A549 (cell line): ENCODE measurements around the gene ADPGK. TPM values are rescaled to one million over a fixed set of nuclear protein-coding genes. Genes with fewer than 3 reads are reported as not detected.

Experiments used
- ATAC-seq, 2 experiments: fragments of 200-7000 bp in 1 of 2; fragments of >200 bp in 1 of 2; cut with Nextera tagmentation in 1 of 2; cut with Tn5 transposase in 1 of 2; 3 replicates each; pipeline versions ENCODE4 v1.8.0 to v1.9.1; 2018 to 2020; ENCODE audit warnings: mild to moderate bottlenecking in 1 of 2, moderate library complexity in 1 of 2
- CTCF ChIA-PET: fragments of 300-600 bp; sonication (Branson Sonifier 250); formaldehyde crosslinking; extraction: SDS; loops from one replicate; lab custom pipeline; 2021; ENCODE audit warnings: antibody characterized with exemption, inconsistent platforms; lab: Yijun Ruan, JAX
- POLR2A ChIA-PET: fragments of 350-600 bp; formaldehyde crosslinking; extraction: SDS; loops from one replicate; lab custom pipeline; 2021; ENCODE audit warnings: antibody characterized with exemption, inconsistent platforms; lab: Yijun Ruan, JAX
- DNase-seq, 2 experiments: peaks; one replicate each; pipeline versions ENCODE4 v3.0.0 to v3.0.0-alpha.2; 2011 to 2016; ENCODE audit warnings: low read depth in 1 of 2, low spot score in 1 of 2
- FAIRE-seq: peaks from 2 replicates; lab custom pipeline; 2011; peaks lifted over from hg19 to GRCh38; lab: Jason Lieb, UNC
- H3K27ac ChIP-seq, 2 experiments: fragments of >200 bp; sonication (Bioruptor Twin); formaldehyde crosslinking; 3 replicates each; pipeline ENCODE4 v1.5.1; 2016 to 2017
- H3K4me1 ChIP-seq: fragments of >200 bp; sonication (Bioruptor Twin); formaldehyde crosslinking; 3 replicates; pipeline ENCODE4 v1.6.1; 2016
- H3K4me2 ChIP-seq: fragments of >200 bp; sonication (Bioruptor Twin); formaldehyde crosslinking; 3 replicates; pipeline ENCODE4 v1.6.1; 2016
- H3K4me3 ChIP-seq: fragments of >200 bp; sonication (Bioruptor Twin); formaldehyde crosslinking; 3 replicates; pipeline ENCODE4 v1.5.1; 2016
- H3K9me3 ChIP-seq: fragments of >200 bp; sonication (Bioruptor Twin); formaldehyde crosslinking; 3 replicates; pipeline ENCODE4 v1.6.1; 2016
- ATOH8 ChIP-seq: fragments of 250-450 bp; sonication (Bioruptor Pico); IDR thresholded peaks from 2 replicates; pipeline ENCODE4 v1.5.0; 2020; ENCODE audit warnings: low read depth, mild to moderate bottlenecking, moderate library complexity
- CEBPB ChIP-seq, 2 experiments: fragments of >200 bp in 1 of 2; sonication (Bioruptor Twin) in 1 of 2; formaldehyde crosslinking in 1 of 2; IDR thresholded peaks; 2 replicates each; pipeline ENCODE4 v1.6.1; 2012 to 2016
- CTCF ChIP-seq: fragments of >200 bp; sonication (Bioruptor Twin); formaldehyde crosslinking; IDR thresholded peaks from 3 replicates; pipeline ENCODE4 v1.5.1; 2016
- ELK1 ChIP-seq: fragments of 150-350 bp; IDR thresholded peaks from 2 replicates; pipeline ENCODE4 v1.6.1; 2014; ENCODE audit warnings: low read depth, mild to moderate bottlenecking, low read length
- FOSL2 ChIP-seq, 2 experiments: fragments of 450-650 bp in 1 of 2; fragments of >200 bp in 1 of 2; sonication (Bioruptor Twin) in 1 of 2; formaldehyde crosslinking; IDR thresholded peaks; 2 replicates each; pipeline versions ENCODE4 v1.5.0 to v1.6.1; 2016 to 2020; ENCODE audit warnings: mild to moderate bottlenecking in 1 of 2, moderate library complexity in 1 of 2
- HDAC2 ChIP-seq: fragments of 200-600 bp; sonication (generic); IDR thresholded peaks from 2 replicates; pipeline ENCODE4 v1.6.1; 2016
- HES2 ChIP-seq: fragments of >200 bp; sonication (Bioruptor Twin); formaldehyde crosslinking; IDR thresholded peaks from 2 replicates; pipeline ENCODE4 v1.6.1; 2016
- HEYL ChIP-seq: fragments of 250-450 bp; sonication (Bioruptor Pico); IDR thresholded peaks from 2 replicates; pipeline ENCODE4 v1.8.0; 2021; ENCODE audit warnings: mild to moderate bottlenecking, moderate library complexity
- HOXA7 ChIP-seq: fragments of 250-450 bp; sonication (Bioruptor Pico); IDR thresholded peaks from 2 replicates; pipeline ENCODE4 v1.5.0; 2020; ENCODE audit warnings: mild to moderate bottlenecking, moderate library complexity
- JUN ChIP-seq, 2 experiments: fragments of >200 bp; sonication (Bioruptor Twin); formaldehyde crosslinking; IDR thresholded peaks; 2 replicates in 1 of 2; 3 replicates in 1 of 2; pipeline ENCODE4 v1.6.1; 2016 to 2017
- JUNB ChIP-seq: fragments of >200 bp; sonication (Bioruptor Twin); formaldehyde crosslinking; IDR thresholded peaks from 2 replicates; pipeline ENCODE4 v1.6.1; 2016
- KDM1A ChIP-seq: fragments of 200-600 bp; sonication (generic); IDR thresholded peaks from 2 replicates; pipeline ENCODE4 v1.6.1; 2016; ENCODE audit warnings: low read depth, mild to moderate bottlenecking
- MAZ ChIP-seq: fragments of 150-350 bp; IDR thresholded peaks from 2 replicates; pipeline ENCODE4 v1.6.1; 2014; ENCODE audit warnings: antibody characterized with exemption, low read depth, low read length, borderline replicate concordance
- MYC ChIP-seq: IDR thresholded peaks from 2 replicates; pipeline ENCODE4 v1.6.1; 2012; ENCODE audit warnings: mild to moderate bottlenecking, inconsistent platforms, low read length, improper control_type of control experiment, borderline replicate concordance
- NFE2L2 ChIP-seq: fragments of 150-350 bp; conservative IDR thresholded peaks from 2 replicates; pipeline ENCODE4 v1.6.1; 2014; ENCODE audit warnings: low read length
- PBX3 ChIP-seq: IDR thresholded peaks from 2 replicates; pipeline ENCODE4 v1.6.1; 2012
- RCOR1 ChIP-seq: fragments of 150-350 bp; IDR thresholded peaks from 2 replicates; pipeline ENCODE4 v1.6.1; 2014; ENCODE audit warnings: antibody characterized with exemption, low read length, low read depth
- REST ChIP-seq: fragments of 200-600 bp; sonication (generic); IDR thresholded peaks from 2 replicates; pipeline ENCODE4 v1.6.1; 2016; ENCODE audit warnings: antibody characterized with exemption, mild to moderate bottlenecking, moderate library complexity
- SREBF2 ChIP-seq: fragments of 450-650 bp; IDR thresholded peaks from 2 replicates; pipeline ENCODE4 v1.6.1; 2014; ENCODE audit warnings: mild to moderate bottlenecking, moderate library complexity
- TFCP2L1 ChIP-seq: fragments of 250-450 bp; sonication (Bioruptor Pico); IDR thresholded peaks from 2 replicates; pipeline ENCODE4 v1.5.0; 2021; ENCODE audit warnings: mild to moderate bottlenecking
- ZSCAN20 ChIP-seq: fragments of 250-450 bp; sonication (Bioruptor Pico); IDR thresholded peaks from 2 replicates; pipeline ENCODE4 v1.8.0; 2022; ENCODE audit warnings: mild to moderate bottlenecking, moderate library complexity
- WGBS: methylation state at CpG from one replicate; pipeline ENCODE4 v1.1.6; 2017; ENCODE audit errors: missing lambda C conversion rate; 5-methylcytosine and 5-hydroxymethylcytosine counted together
- polyA plus RNA-seq, 4 experiments: library from polyadenylated mRNA; depleted of rRNA in 3 of 4; stranded (reverse); fragments of >200 nt; fragmentation: RNase III in 1 of 4; extraction: RNeasy Plus Mini Kit Qiagen cat#74134 plus additional on column Dnase treatment in 1 of 4; gene quantifications; 2 replicates in 3 of 4; 3 replicates in 1 of 4; pipeline ENCODE4 v1.2.3, GENCODE V29; 2011 to 2017

The ADPGK gene
- polyA plus RNA-seq, 2 of the 4 experiments (the other 2 are of a cell fraction), result 56.6 to 98.3 TPM

- TF ChIP-seq FOSL2 (IDR thresholded peaks at IDR 0.05) (no peak), FOSL2 (CRISPR knock-in tag; IDR thresholded peaks at IDR 0.05) (no peak), HDAC2 (no peak), MYC (no peak)
Measured at GRCh38 chr15:72766780-72767179, 16.8 kb downstream of the ADPGK start (continued).

- Histone ChIP-seq H3K4me1 (no peaks in the 10 kb centered on the region), H3K4me2 (no peak overlapping the region), H3K27ac (no peak overlapping the region), H3K9me3 (peaks cover 25% of the 10 kb centered on the region)
- ChIA-PET POLR2A (no interaction called here), CTCF (interaction anchor here (1.0 to 3.2 kb wide), 2 partner anchors 43 to 508 kb away, joined by 3 to 12 read pairs; no protein-coding TSS in a partner anchor)
- no peak for FAIRE-seq
- no peak for ATAC-seq
- WGBS, result 97% methylated on average over 2 of the region's 2 CpGs
- no peak for DNase-seq
- TF ChIP-seq HOXA7 (CRISPR knock-in tag) (no peak), CEBPB (IDR thresholded peaks at IDR 0.05) (no peak), MYC (no peak), HES2 (no peak), REST (no peak), MAZ (no peak), PBX3 (no peak), NFE2L2 (no peak), ELK1 (no peak), CTCF (no peak), JUN (IDR thresholded peaks at IDR 0.05) (no peak), ZSCAN20 (no peak), JUNB (no peak)
- TF ChIP-seq, all 56 proteins: peak for 0
- H3K4me3 ChIP-seq, result no peak overlapping the region
Measured at GRCh38 chr15:72766025-72766424, 17.5 kb downstream of the ADPGK start.

- CTCF ChIA-PET, result interaction anchor here (0.6 to 3.2 kb wide), 4 partner anchors 8 to 317 kb away, joined by 3 to 12 read pairs (median 6); no protein-coding TSS in a partner anchor
- Histone ChIP-seq H3K4me3 (no peak overlapping the region), H3K9me3 (peaks cover 25% of the 10 kb centered on the region), H3K27ac (no peak overlapping the region), H3K4me2 (no peak overlapping the region), H3K4me1 (no peaks in the 10 kb centered on the region)
- TF ChIP-seq NFE2L2, result no peak
- no peak for TF ChIP-seq ATOH8
- TF ChIP-seq FOSL2 (IDR thresholded peaks at IDR 0.05), result no peak
- no peak for TF ChIP-seq FOSL2 (CRISPR knock-in tag; IDR thresholded peaks at IDR 0.05)
- TF ChIP-seq TFCP2L1 (CRISPR knock-in tag), result no peak
- no peak for TF ChIP-seq JUN (IDR thresholded peaks at IDR 0.05)
- no peak for TF ChIP-seq HEYL (CRISPR knock-in tag)
- TF ChIP-seq KDM1A, result no peak
- no peak for TF ChIP-seq SREBF2
- TF ChIP-seq HOXA7 (CRISPR knock-in tag), result no peak
- TF ChIP-seq HES2, result no peak
- TF ChIP-seq RCOR1, result no peak
- TF ChIP-seq ELK1, result no peak
- 95% methylated on average over 3 of the region's 3 CpGs for WGBS
- no peak for FAIRE-seq
- DNase-seq, result no peak
- ATAC-seq, result no peak
- POLR2A ChIA-PET, result no interaction called here
Measured at GRCh38 chr15:72764656-72765055, 18.9 kb downstream of the ADPGK start.
